Measurements from ENCODE around the gene OGFOD3. TPM values are rescaled to one million over a fixed set of nuclear protein-coding genes. Genes with fewer than 3 reads are reported as not detected.

OGFOD3 gene
- total RNA-seq, 1 donor from 2014 or later, result 19.9 TPM

GRCh38 chr17:82445542-82445941 lies 27.2 kb upstream of the OGFOD3 start:
- no peaks in the 10 kb centered on the region for H3K9me3 Mint-ChIP-seq (ENCODE audit: low read depth)
- H3K36me3 Mint-ChIP-seq (ENCODE audit: low read depth), result no peaks in the 10 kb centered on the region
- DNase-seq (ENCODE audit: low spot score), result no peak
- no peak overlapping the region for H3K27ac Mint-ChIP-seq (ENCODE audit: unreplicated experiment)
- TF ChIP-seq CTCF (IDR thresholded peaks at IDR 0.05), result no peak
- peaks cover 12% of the 10 kb centered on the region for H3K4me1 Mint-ChIP-seq (ENCODE audit: low read depth)
- no peaks in the 10 kb centered on the region for H3K27me3 Mint-ChIP-seq (ENCODE audit: low read depth)
- no peak overlapping the region for H3K4me3 Mint-ChIP-seq (ENCODE audit: unreplicated experiment)

GRCh38 chr17:82444941-82445521 lies 26.6 kb upstream of the OGFOD3 start:
- Mint-ChIP-seq H3K9me3 (ENCODE audit: low read depth) (no peaks in the 10 kb centered on the region), H3K27me3 (ENCODE audit: low read depth) (no peaks in the 10 kb centered on the region), H3K4me1 (ENCODE audit: low read depth) (peaks cover 10% of the 10 kb centered on the region), H3K4me3 (ENCODE audit: unreplicated experiment) (no peak overlapping the region), H3K36me3 (ENCODE audit: low read depth) (no peaks in the 10 kb centered on the region), H3K27ac (ENCODE audit: unreplicated experiment) (no peak overlapping the region)
- no peak for DNase-seq (ENCODE audit: low spot score)
- no peak for TF ChIP-seq CTCF (IDR thresholded peaks at IDR 0.05)

- H3K4me1 Mint-ChIP-seq (ENCODE audit: low read depth), result peaks cover 3% of the 10 kb centered on the region
- no peaks in the 10 kb centered on the region for H3K9me3 Mint-ChIP-seq (ENCODE audit: low read depth)
- no peak for TF ChIP-seq CTCF (IDR thresholded peaks at IDR 0.05)
- no peak overlapping the region for H3K27ac Mint-ChIP-seq (ENCODE audit: unreplicated experiment)
- H3K27me3 Mint-ChIP-seq (ENCODE audit: low read depth), result no peaks in the 10 kb centered on the region
- no peaks in the 10 kb centered on the region for H3K36me3 Mint-ChIP-seq (ENCODE audit: low read depth)
- H3K4me3 Mint-ChIP-seq (ENCODE audit: unreplicated experiment), result no peak overlapping the region
- DNase-seq (ENCODE audit: low spot score), result no peak
These were observed 26.0 kb upstream of the OGFOD3 start for GRCh38 chr17:82444284-82444893.

- Mint-ChIP-seq H3K4me1 (ENCODE audit: low read depth) (peaks cover 3% of the 10 kb centered on the region), H3K36me3 (ENCODE audit: low read depth) (no peaks in the 10 kb centered on the region), H3K4me3 (ENCODE audit: unreplicated experiment) (no peak overlapping the region), H3K27ac (ENCODE audit: unreplicated experiment) (no peak overlapping the region), H3K27me3 (ENCODE audit: low read depth) (no peaks in the 10 kb centered on the region), H3K9me3 (ENCODE audit: low read depth) (no peaks in the 10 kb centered on the region)
- DNase-seq (ENCODE audit: low spot score), result no peak
- TF ChIP-seq CTCF (IDR thresholded peaks at IDR 0.05), result no peak
These were observed 25.3 kb upstream of the OGFOD3 start for GRCh38 chr17:82443465-82444283.

GRCh38 chr17:82442643-82443464 lies 24.5 kb upstream of the OGFOD3 start:
- Mint-ChIP-seq H3K9me3 (ENCODE audit: low read depth) (no peaks in the 10 kb centered on the region), H3K4me1 (ENCODE audit: low read depth) (peaks cover 3% of the 10 kb centered on the region), H3K36me3 (ENCODE audit: low read depth) (no peaks in the 10 kb centered on the region), H3K27ac (ENCODE audit: unreplicated experiment) (no peak overlapping the region), H3K4me3 (ENCODE audit: unreplicated experiment) (no peak overlapping the region), H3K27me3 (ENCODE audit: low read depth) (no peaks in the 10 kb centered on the region)
- DNase-seq (ENCODE audit: low spot score), result no peak
- no peak for TF ChIP-seq CTCF (IDR thresholded peaks at IDR 0.05)
